ENCODE results near the gene DOCK8.
A peak's percentile ranks its signal among the peaks of the same experiment; 100 is the strongest.
"Not testable (repeated sequence)": the region's sequence is repeated elsewhere in the genome, so short reads cannot be mapped to it uniquely, and the experiment has no call there.

DOCK8 gene

GRCh38 chr9:224582-225520 lies 10.2 kb downstream of the DOCK8 start:
- DNase-seq (ENCODE audit: low read depth, low spot score): peak; percentile 4

- no peak for DNase-seq (ENCODE audit: low read depth, low spot score)
These were observed 13.2 kb downstream of the DOCK8 start for GRCh38 chr9:227860-228259.

GRCh38 chr9:228929-229695 lies 14.4 kb downstream of the DOCK8 start:
- no peak for DNase-seq (ENCODE audit: low read depth, low spot score)

DNA sequence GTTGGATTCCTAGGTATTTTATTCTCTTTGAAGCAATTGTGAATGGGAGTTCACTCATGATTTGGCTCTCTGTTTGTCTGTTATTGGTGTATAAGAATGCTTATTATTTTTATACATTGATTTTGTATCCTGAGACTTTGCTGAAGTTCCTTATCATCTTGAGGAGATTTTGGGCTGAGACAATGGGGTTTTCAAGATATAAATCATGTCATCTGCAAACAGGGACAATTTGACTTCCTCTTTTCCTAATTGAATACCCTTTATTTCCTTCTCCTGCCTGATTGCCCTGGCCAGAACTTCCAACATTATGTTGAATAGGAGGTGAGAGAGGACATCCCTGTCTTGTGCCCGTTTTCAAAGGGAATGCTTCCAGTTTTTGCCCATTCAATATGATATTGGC lies 17.0 kb downstream of the DOCK8 start:
- not testable (repeated sequence) for DNase-seq (ENCODE audit: low read depth, low spot score)

DNA sequence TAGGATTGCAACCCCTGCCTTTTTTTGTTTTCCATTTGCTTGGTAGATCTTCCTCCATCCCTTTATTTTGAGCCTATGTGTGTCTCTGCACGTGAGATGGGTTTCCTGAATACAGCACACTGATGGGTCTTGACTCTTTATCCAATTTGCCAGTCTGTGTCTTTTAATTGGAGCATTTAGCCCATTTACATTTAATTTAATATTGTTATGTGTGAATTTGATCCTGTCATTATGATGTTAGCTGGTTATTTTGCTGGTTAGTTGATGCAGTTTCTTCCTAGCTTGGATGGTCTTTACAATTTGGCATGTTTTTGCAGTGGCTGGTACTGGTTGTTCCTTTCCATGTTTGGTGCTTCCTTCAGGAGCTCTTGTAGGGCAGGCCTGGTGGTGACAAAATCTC lies 19.0 kb downstream of the DOCK8 start:
- not testable (repeated sequence) for DNase-seq (ENCODE audit: low read depth, low spot score)

DNA sequence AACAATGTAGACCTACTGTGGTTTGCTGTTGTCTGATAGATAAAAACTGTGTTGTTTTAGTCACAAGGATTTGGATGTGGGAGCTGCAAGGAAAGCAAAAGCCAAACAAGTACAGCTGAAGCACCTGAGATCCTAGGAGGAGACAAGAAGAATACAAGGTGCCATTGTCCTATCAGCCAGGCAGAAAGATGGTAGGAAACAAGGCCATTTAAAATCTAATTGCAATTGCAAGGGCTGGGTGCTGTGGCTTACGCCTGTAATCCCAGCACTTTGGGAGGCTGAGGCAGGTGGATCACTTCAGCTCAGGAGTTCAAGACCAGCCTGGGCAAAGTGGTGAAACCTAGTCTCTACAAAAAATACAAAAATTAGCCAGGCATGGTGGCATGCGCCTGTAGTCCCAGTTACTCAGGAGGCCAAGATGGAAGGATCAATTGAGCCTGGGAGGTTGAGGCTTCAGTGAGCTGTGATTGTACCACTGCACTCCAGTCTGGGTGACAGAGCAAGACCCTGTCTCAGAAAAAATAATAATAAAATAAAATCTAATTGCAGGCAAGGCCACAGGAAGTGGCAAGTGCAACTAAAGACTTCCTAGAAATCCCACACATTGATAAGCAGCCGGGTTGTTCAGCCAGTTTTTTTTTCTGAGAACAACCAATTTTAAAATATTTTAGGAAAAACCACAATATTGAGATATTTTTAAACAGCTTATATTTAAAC lies 22.6 kb downstream of the DOCK8 start:
- no peak for DNase-seq (ENCODE audit: low read depth, low spot score)

DNA sequence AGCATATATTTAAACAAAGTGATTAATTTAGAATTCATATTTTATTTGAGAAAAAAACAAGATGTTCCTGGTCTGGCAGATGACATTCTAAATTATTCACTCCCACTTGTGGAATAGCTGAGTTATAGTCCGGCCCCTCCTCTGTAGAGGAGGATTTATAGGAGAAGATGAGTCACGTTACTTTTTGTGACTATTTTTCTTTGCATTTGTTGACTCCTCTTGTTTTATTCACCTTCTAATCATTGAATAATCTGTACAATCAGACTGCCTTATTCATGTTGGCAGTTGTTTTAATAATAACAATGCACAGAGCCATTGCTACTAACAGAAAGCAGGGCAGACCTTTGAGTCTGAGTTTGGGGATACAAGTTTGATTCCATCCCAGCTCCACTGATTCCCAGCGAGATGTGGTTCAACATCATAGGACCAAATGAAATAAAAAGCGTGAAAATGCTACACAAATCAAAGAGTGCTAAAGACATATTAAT lies 23.2 kb downstream of the DOCK8 start:
- no peak for DNase-seq (ENCODE audit: low read depth, low spot score)

- no peak for DNase-seq (ENCODE audit: low read depth, low spot score)
These were observed 27.9 kb downstream of the DOCK8 start for GRCh38 chr9:242461-243080.

DNA sequence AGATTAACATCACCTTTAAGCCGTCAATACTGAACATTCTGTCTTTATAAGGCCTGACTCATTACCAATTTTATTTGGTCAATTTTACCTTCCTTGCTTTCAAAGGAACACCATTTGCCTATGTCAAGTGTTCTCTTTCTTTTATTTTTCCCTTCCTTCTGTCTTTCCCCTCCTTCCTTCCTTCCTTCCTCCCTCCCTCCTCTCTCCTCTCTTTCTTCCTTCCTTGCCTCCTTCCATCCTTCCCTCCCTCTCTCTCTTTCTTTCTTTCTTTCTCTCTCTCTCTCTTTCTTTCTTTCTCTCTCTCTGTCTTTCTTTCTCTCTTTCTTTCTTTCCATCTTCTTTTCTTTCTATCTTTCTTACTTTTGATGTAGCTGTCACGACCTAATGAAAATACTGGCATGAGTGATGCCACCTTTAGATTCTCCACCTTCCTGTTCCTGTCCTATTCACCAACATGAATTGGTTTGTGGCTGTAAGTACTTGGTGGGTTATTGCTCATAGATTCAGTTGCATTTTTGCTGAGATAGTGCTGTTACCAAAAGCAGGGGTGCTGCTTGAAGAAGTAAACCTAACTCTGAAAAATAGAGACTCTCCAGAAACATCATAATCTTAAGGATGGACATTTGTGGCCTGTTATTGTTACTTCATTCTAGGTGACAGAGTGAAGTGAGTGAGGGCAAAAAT lies 33.8 kb downstream of the DOCK8 start:
- DNase-seq (ENCODE audit: low read depth, low spot score): no peak

DNA sequence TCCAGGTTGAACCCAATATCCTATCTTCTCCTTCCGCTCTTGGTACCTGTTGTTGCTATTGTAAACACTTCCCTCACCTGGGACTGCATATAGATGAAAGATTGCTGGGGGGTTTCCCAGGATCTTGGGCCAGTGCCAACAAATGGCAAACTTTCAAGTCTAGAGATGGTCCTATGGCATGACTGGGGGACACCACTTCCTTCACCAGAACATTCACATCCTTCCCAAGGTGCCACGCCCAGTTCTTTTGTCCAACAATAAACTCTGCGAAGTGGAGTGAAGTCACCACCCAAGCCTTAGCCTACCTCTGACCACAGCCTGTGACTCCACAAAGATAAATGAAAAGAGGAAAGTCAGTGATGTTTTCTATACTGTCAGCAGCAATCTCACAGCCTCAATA lies 34.4 kb downstream of the DOCK8 start:
- DNase-seq (ENCODE audit: low read depth, low spot score): no peak

DNA sequence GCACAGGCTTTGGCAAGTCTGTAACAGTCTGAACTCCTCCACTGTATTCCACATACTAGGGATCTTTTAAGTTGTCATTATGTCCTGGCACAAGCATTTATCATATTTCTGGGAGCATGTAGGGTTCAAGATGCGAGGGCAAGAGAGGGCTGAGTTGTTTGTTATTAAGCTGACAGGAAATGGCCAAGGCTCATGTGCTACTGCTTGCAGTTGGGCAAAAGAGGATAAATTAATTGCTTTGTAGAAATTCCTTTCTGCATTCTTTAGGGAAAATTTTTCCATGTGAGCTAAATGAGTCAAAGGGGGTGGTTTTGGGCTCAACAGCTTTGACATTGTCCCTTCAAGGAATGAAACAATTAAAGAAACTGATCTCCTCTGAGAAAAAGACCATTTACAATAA lies 35.4 kb downstream of the DOCK8 start:
- no peak for DNase-seq (ENCODE audit: low read depth, low spot score)

GRCh38 chr9:250625-251024 lies 36.0 kb downstream of the DOCK8 start:
- no peak for DNase-seq (ENCODE audit: low read depth, low spot score)

GRCh38 chr9:251398-251797 lies 36.7 kb downstream of the DOCK8 start:
- no peak for DNase-seq (ENCODE audit: low read depth, low spot score)

DNA sequence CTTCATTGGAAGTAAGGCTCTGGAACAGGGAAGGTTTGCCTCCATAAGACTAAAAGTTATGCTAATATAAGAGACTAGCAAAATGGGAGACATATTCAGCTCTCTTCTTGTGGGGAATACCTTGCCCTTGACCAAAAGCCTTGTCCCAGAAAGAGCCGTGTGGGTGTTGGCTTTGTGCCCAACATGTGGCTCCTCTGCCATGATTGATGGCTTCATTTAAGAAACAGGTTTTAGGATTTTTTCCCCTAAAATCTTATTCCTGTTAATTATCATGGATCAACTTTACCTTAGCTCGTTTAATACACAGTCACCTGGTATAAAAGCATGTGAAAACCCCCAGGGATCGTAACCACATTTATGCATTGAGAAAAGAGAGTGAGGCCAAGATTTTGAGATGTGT lies 38.9 kb downstream of the DOCK8 start:
- DNase-seq (ENCODE audit: low read depth, low spot score): no peak

GRCh38 chr9:254516-254915 lies 39.9 kb downstream of the DOCK8 start:
- DNase-seq (ENCODE audit: low read depth, low spot score): no peak

DNA sequence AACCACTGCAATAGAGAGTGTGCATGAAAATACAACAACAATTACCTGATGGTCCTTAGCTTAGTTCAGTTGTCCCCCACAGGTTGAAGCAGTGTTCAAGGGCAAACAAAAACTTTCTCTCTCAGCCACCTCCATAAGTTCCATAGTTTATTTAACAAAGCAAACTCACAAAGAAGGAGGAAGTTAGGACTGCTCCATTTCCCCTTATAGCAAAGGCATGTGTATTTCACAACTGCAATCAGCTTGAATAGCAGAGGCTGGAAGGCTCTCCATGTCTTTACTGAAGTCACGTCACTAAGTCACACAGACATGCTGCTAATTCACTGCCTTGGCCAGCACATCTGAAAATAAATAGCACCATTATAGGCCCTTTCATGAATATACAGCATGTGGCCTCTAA lies 43.3 kb downstream of the DOCK8 start:
- DNase-seq (ENCODE audit: low read depth, low spot score): no peak

DNA sequence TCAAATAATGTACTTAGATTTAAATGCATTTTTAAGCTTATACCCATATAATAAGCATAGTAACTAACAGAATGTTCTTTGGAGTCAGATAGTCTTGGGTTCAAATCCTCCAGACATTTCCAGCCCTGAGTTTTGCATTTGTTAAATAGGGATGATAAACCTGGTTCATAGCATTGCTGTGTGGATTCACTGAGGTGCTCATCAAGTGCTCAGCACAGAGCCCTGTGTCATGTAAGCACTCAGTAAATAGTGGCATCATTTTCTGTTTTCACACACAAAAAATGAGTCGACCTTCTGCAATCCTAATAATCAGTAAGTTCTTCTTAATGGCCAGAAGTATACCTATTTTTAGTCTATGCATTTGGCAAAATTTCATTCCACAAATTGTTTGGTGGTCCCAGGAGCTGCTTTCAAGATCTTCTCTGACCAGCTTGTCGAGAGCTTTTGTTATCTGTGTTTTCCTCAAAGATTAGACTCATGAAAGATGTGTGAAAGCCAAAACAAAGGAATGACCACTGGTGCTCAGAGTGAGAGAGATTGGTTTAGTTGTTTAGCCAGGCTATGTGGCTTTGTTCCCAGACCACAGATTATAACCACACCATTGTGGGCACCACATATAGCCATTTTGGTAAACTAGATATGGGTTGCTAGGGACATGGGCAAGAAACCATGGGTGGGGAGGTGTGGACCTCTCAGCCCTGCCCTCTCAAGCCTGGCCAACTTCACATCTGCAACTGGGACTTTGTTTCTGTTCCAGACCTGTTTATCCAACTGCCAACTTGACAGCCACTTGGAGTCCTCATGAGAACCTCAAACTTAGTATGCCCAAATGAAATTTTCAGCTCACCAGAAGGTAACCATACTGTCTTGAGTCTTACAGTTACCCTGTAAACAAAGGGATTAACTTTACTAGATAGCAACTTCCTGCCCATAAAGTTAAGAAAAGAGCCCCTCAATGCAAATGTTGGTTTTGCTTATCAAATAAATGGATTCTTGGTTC lies 45.0 kb downstream of the DOCK8 start:
- DNase-seq (ENCODE audit: low read depth, low spot score): no peak

GRCh38 chr9:264231-264630 lies 49.6 kb downstream of the DOCK8 start:
- DNase-seq (ENCODE audit: low read depth, low spot score): no peak

GRCh38 chr9:265209-265870 lies 50.7 kb downstream of the DOCK8 start:
- no peak for DNase-seq (ENCODE audit: low read depth, low spot score)

All from ELF-1 (cell line).